HCT116 (cell line): ENCODE measurements around the gene MRFAP1L1. TPM values are rescaled to one million over a fixed set of nuclear protein-coding genes. Genes with fewer than 3 reads are reported as not detected.

Experiments used
- ATAC-seq: fragments of 200-7000 bp; cut with Tn5 transposase; 2 replicates; pipeline ENCODE4 v1.9.1; 2020; ENCODE audit warnings: mild to moderate bottlenecking, moderate library complexity
- BruUV-seq: library from RNA; stranded (reverse); fragments of 400-500 nt; replicated peaks from 2 replicates; lab custom pipeline; 2021; lab: Mats Ljungman, UMichigan
- CTCF ChIA-PET: fragments of 300-600 bp; sonication (Branson Sonifier 250); formaldehyde crosslinking; loops from one replicate; lab custom pipeline; 2021; ENCODE audit warnings: antibody characterized with exemption; lab: Charles Lee
- POLR2A ChIA-PET: fragments of 300-600, 350-600 bp; sonication (Branson Sonifier 250); formaldehyde crosslinking; loops from one replicate; lab custom pipeline; 2021; ENCODE audit warnings: antibody characterized with exemption; lab: Charles Lee
- RAD21 ChIA-PET, 2 experiments: fragments of 300-600 bp; sonication (Branson Sonifier 250); formaldehyde crosslinking; loops; one replicate each; lab custom pipeline; 2023; ENCODE audit warnings: low total read pairs in 2 of 2; ENCODE audit not compliant: uncharacterized antibody in 2 of 2, unreplicated experiment in 2 of 2, low non-redundant PET in 1 of 2; lab: Charles Lee
- DNase-seq: peaks from one replicate; pipeline ENCODE4 v3.0.0-alpha.2; 2010; ENCODE audit warnings: low read depth, low spot score
- H2AFZ ChIP-seq: fragments of 200-600 bp; shearing (Covaris generic), sonication (generic); 2 replicates; pipeline ENCODE4 v1.6.1; 2017; ENCODE audit warnings: low read depth, mixed run types, mixed read lengths, antibody characterized with exemption, low read length; ENCODE audit not compliant: poor library complexity, severe bottlenecking
- H3K27ac ChIP-seq: 2 replicates; pipeline ENCODE4 v1.5.1; 2012; ENCODE audit warnings: low read depth, low read length
- H3K27me3 ChIP-seq: fragments of 200-600 bp; sonication (generic); 2 replicates; pipeline ENCODE4 v1.6.1; 2016; ENCODE audit warnings: mixed run types, low read length, mixed read lengths; ENCODE audit not compliant: insufficient read depth
- H3K36me3 ChIP-seq, 2 experiments: fragments of 200-500 bp in 1 of 2; fragments of 200-600 bp in 1 of 2; sonication (Bioruptor generic) in 1 of 2; sonication (generic) in 1 of 2; 2 replicates each; pipeline versions ENCODE4 v1.5.1 to v1.6.1; 2014 to 2016; ENCODE audit warnings: low read length in 2 of 2, inconsistent platforms in 1 of 2, mixed read lengths in 1 of 2, mixed run types in 1 of 2; ENCODE audit not compliant: insufficient read depth in 2 of 2, control insufficient read depth in 1 of 2
- H3K4me1 ChIP-seq, 2 experiments: fragments of 200-600 bp in 1 of 2; sonication (generic) in 1 of 2; 2 replicates each; pipeline versions ENCODE4 v1.5.1 to v1.6.1; 2012 to 2017; ENCODE audit warnings: low read length in 2 of 2, inconsistent platforms in 1 of 2, mild to moderate bottlenecking in 1 of 2, mixed read lengths in 1 of 2, mixed run types in 1 of 2, moderate library complexity in 1 of 2; ENCODE audit not compliant: insufficient read depth in 2 of 2, control insufficient read depth in 1 of 2
- H3K4me2 ChIP-seq: fragments of 200-600 bp; sonication (generic); 2 replicates; pipeline ENCODE4 v1.6.1; 2017; ENCODE audit warnings: mixed run types, low read length, mixed read lengths
- H3K4me3 ChIP-seq, 2 experiments: fragments of 200-600 bp in 1 of 2; sonication (generic) in 1 of 2; replicated peaks in 1 of 2; 2 replicates each; pipeline ENCODE4 v1.5.1; 2011 to 2016; ENCODE audit warnings: low read length in 2 of 2, control low read depth in 1 of 2, low read depth in 1 of 2, mild to moderate bottlenecking in 1 of 2, mixed read lengths in 1 of 2, mixed run types in 1 of 2
- H3K79me2 ChIP-seq: fragments of 200-600 bp; sonication (generic); 2 replicates; pipeline ENCODE4 v1.6.1; 2017; ENCODE audit warnings: mild to moderate bottlenecking, mixed run types, low read length, moderate library complexity, mixed read lengths; ENCODE audit not compliant: insufficient read depth
- H3K9ac ChIP-seq: fragments of 200-600 bp; sonication (generic); 2 replicates; pipeline ENCODE4 v1.6.1; 2016; ENCODE audit warnings: low read length, mixed read lengths
- H3K9me2 ChIP-seq: fragments of 200-600 bp; sonication (generic), shearing (Covaris generic); 2 replicates; pipeline ENCODE4 v1.6.1; 2017; ENCODE audit warnings: mixed run types, mild to moderate bottlenecking, moderate library complexity; ENCODE audit not compliant: insufficient read depth
- H3K9me3 ChIP-seq, 2 experiments: fragments of 200-500 bp in 1 of 2; fragments of 200-600 bp in 1 of 2; sonication (Bioruptor generic) in 1 of 2; sonication (generic) in 1 of 2; 2 replicates each; pipeline ENCODE4 v1.6.1; 2014 to 2017; ENCODE audit warnings: low read length in 2 of 2, mixed read lengths in 2 of 2, inconsistent platforms in 1 of 2, low read depth in 1 of 2, mild to moderate bottlenecking in 1 of 2, mixed run types in 1 of 2, moderate library complexity in 1 of 2; ENCODE audit not compliant: control insufficient read depth in 1 of 2, insufficient read depth in 1 of 2
- H4K20me1 ChIP-seq: fragments of 200-600 bp; sonication (generic), shearing (Covaris generic); 2 replicates; pipeline ENCODE4 v1.6.1; 2017; ENCODE audit warnings: mixed run types, mild to moderate bottlenecking, moderate library complexity; ENCODE audit not compliant: insufficient read depth
- CBX3 ChIP-seq: IDR thresholded peaks from 2 replicates; pipeline ENCODE4 v1.6.1; 2012; ENCODE audit warnings: low read depth
- EZH2phosphoT487 ChIP-seq: fragments of 200-600 bp; IDR thresholded peaks from 2 replicates; pipeline ENCODE4 v1.6.1; 2018; ENCODE audit warnings: antibody characterized with exemption, borderline replicate concordance
- JUND ChIP-seq: IDR thresholded peaks from 2 replicates; pipeline ENCODE4 v1.6.1; 2012
- MAX ChIP-seq: IDR thresholded peaks from 2 replicates; pipeline ENCODE4 v1.6.1; 2012
- POLR2AphosphoS5 ChIP-seq: IDR thresholded peaks from 2 replicates; pipeline ENCODE4 v1.6.1; 2011; ENCODE audit warnings: mild to moderate bottlenecking, low read depth, low read length, moderate library complexity
- SIN3A ChIP-seq: IDR thresholded peaks from 2 replicates; pipeline ENCODE4 v1.6.1; 2012; ENCODE audit warnings: low read depth
- SP1 ChIP-seq: IDR thresholded peaks from 2 replicates; pipeline ENCODE4 v1.6.1; 2012; ENCODE audit warnings: low read depth
- TCF7L2 ChIP-seq: IDR thresholded peaks from 2 replicates; pipeline ENCODE4 v1.7.0; 2011; ENCODE audit warnings: borderline replicate concordance, inconsistent platforms; ENCODE audit not compliant: insufficient read depth, insufficient read length; ENCODE audit errors: extremely low read depth
- YY1 ChIP-seq: IDR thresholded peaks from 2 replicates; pipeline ENCODE4 v1.6.1; 2011; ENCODE audit warnings: low read length, low read depth, moderate library complexity, mild to moderate bottlenecking; ENCODE audit not compliant: insufficient replicate concordance; ENCODE audit errors: extremely low read depth
- ZFX ChIP-seq: fragments of 450-650 bp; IDR thresholded peaks from 2 replicates; pipeline ENCODE4 v1.6.1; 2017
- ZNF274 ChIP-seq: fragments of 200-500 bp; sonication (Bioruptor generic); IDR thresholded peaks from 2 replicates; pipeline ENCODE4 v1.6.1; 2014; ENCODE audit warnings: mild to moderate bottlenecking, low read depth, low read length, inconsistent platforms
- intact Hi-C: fragments of 100-400 bp; cut with micrococcal nuclease; formaldehyde crosslinking; loops from 2 replicates; pipeline ENCODE4 v1.10.0; 2022
- total RNA-seq: library from RNA; stranded (reverse); gene quantifications from one replicate; pipeline ENCODE4 v1.2.1, GENCODE V29; 2021; ENCODE audit not compliant: unreplicated experiment
- TF ChIP-seq, protein P1 (sequence below): IDR thresholded peaks from 2 replicates; pipeline ENCODE4 v1.6.1; 2011; ENCODE audit warnings: mild to moderate bottlenecking, low read length, moderate library complexity; ENCODE audit not compliant: insufficient replicate concordance; ENCODE audit errors: extremely low read depth
- TF ChIP-seq, protein P2 (sequence below), 3 experiments: fragments of 200-600 bp in 1 of 3; sonication (generic) in 1 of 3; IDR thresholded peaks in 2 of 3; conservative IDR thresholded peaks in 1 of 3; 2 replicates each; pipeline ENCODE4 v1.5.1; 2012 to 2017; ENCODE audit warnings: low read depth in 2 of 3, low read length in 2 of 3, antibody characterized with exemption in 1 of 3, borderline replicate concordance in 1 of 3, control low read depth in 1 of 3, mild to moderate bottlenecking in 1 of 3, mixed read lengths in 1 of 3, mixed run types in 1 of 3, moderate library complexity in 1 of 3; ENCODE audit not compliant: insufficient read depth in 1 of 3

Gene MRFAP1L1
- total RNA-seq, 1 experiment from 2014 or later = 43.0 TPM

- CTCF ChIA-PET = no interaction called here
- RAD21 ChIA-PET = no interaction called here
- intact Hi-C loops = no loop called here
Measured at GRCh38 chr4:6699903-6700302, 9.8 kb downstream of the MRFAP1L1 start.

More at GRCh38 chr4:6699903-6700302, 9.8 kb downstream of the MRFAP1L1 start:
- DNase-seq = no peak
- Histone ChIP-seq H2AFZ (no peak overlapping the region), H3K36me3 (no peaks in the 10 kb centered on the region)
- TF ChIP-seq EZH2phosphoT487 = no peak
- TF ChIP-seq, protein P1, sequence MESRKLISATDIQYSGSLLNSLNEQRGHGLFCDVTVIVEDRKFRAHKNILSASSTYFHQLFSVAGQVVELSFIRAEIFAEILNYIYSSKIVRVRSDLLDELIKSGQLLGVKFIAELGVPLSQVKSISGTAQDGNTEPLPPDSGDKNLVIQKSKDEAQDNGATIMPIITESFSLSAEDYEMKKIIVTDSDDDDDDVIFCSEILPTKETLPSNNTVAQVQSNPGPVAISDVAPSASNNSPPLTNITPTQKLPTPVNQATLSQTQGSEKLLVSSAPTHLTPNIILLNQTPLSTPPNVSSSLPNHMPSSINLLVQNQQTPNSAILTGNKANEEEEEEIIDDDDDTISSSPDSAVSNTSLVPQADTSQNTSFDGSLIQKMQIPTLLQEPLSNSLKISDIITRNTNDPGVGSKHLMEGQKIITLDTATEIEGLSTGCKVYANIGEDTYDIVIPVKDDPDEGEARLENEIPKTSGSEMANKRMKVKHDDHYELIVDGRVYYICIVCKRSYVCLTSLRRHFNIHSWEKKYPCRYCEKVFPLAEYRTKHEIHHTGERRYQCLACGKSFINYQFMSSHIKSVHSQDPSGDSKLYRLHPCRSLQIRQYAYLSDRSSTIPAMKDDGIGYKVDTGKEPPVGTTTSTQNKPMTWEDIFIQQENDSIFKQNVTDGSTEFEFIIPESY = no peak
- TF ChIP-seq ZNF274 = no peak
- TF ChIP-seq ZFX = no peak
- no peak for TF ChIP-seq JUND
- TF ChIP-seq SIN3A = no peak
- TF ChIP-seq SP1 = no peak
- no peak for TF ChIP-seq MAX
- TF ChIP-seq YY1 = no peak
- no peak for TF ChIP-seq CBX3
- TF ChIP-seq, protein P2, sequence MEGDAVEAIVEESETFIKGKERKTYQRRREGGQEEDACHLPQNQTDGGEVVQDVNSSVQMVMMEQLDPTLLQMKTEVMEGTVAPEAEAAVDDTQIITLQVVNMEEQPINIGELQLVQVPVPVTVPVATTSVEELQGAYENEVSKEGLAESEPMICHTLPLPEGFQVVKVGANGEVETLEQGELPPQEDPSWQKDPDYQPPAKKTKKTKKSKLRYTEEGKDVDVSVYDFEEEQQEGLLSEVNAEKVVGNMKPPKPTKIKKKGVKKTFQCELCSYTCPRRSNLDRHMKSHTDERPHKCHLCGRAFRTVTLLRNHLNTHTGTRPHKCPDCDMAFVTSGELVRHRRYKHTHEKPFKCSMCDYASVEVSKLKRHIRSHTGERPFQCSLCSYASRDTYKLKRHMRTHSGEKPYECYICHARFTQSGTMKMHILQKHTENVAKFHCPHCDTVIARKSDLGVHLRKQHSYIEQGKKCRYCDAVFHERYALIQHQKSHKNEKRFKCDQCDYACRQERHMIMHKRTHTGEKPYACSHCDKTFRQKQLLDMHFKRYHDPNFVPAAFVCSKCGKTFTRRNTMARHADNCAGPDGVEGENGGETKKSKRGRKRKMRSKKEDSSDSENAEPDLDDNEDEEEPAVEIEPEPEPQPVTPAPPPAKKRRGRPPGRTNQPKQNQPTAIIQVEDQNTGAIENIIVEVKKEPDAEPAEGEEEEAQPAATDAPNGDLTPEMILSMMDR (IDR thresholded peaks at IDR 0.05 in 2 of 3, conservative IDR thresholded peaks at IDR 0.05 in 1 of 3; ENCODE audit: borderline replicate concordance in 1 of 3, insufficient read depth in 1 of 3, low read depth in 2 of 3, low read length in 2 of 3) = no peak
- TF ChIP-seq TCF7L2 = no peak
- TF ChIP-seq POLR2AphosphoS5 = no peak
- TF ChIP-seq, all 23 proteins: peak for 0
- H3K79me2 ChIP-seq = peaks cover 3% of the 10 kb centered on the region; the same call in 1 of the 2 replicates
- H3K27ac ChIP-seq = no peak overlapping the region
- H3K9me2 ChIP-seq = no peaks in the 10 kb centered on the region
- H3K4me1 ChIP-seq = peaks cover 0 to 7% of the 10 kb centered on the region in 2 experiments; a peak in 2 of 4 replicates
- no peaks in the 10 kb centered on the region for H4K20me1 ChIP-seq
- no peak overlapping the region for H3K4me3 ChIP-seq
- no peak overlapping the region for H3K9ac ChIP-seq
- H3K27me3 ChIP-seq = no peaks in the 10 kb centered on the region
- no peak overlapping the region for H3K4me2 ChIP-seq
- no peaks in the 10 kb centered on the region for H3K9me3 ChIP-seq
- BruUV-seq = no TSS peak
- POLR2A ChIA-PET = no interaction called here
- ATAC-seq = no peak
